Skin of body (tissue), 2 donors: Measurements from ENCODE around the gene CTNND2. TPM values are rescaled to one million over a fixed set of nuclear protein-coding genes. Genes with fewer than 3 reads are reported as not detected.

Experiments used
- DNase-seq: peaks from one replicate; lab custom pipeline; 2025; lab: John Stamatoyannopoulos, UW
- total RNA-seq: library from RNA; depleted of rRNA; stranded (reverse); fragments of >200 nt; gene quantifications from one replicate; pipeline ENCODE4 v1.2.3, GENCODE V29; 2014

Gene CTNND2
- total RNA-seq, 1 donor from 2014 or later, result 1.4 TPM

GRCh38 chr5:11520241-11520930, 383.9 kb downstream of the CTNND2 start:
- DNase-seq, result no peak

GRCh38 chr5:11519236-11519635, 385.0 kb downstream of the CTNND2 start:
- no peak for DNase-seq

GRCh38 chr5:11518676-11519075, 385.6 kb downstream of the CTNND2 start:
- no peak for DNase-seq

GRCh38 chr5:11514705-11515432, 389.4 kb downstream of the CTNND2 start:
- DNase-seq, result no peak

- no peak for DNase-seq
Observed at GRCh38 chr5:11511878-11512277, 392.4 kb downstream of the CTNND2 start.

- DNase-seq, result no peak
Observed at GRCh38 chr5:11510889-11511288, 393.4 kb downstream of the CTNND2 start.

GRCh38 chr5:11509793-11510192, 394.5 kb downstream of the CTNND2 start:
- no peak for DNase-seq

- no peak for DNase-seq
Observed at GRCh38 chr5:11507156-11507910, 396.9 kb downstream of the CTNND2 start.

GRCh38 chr5:11504886-11505193, 399.4 kb downstream of the CTNND2 start:
- DNase-seq, result no peak

- no peak for DNase-seq
Observed at GRCh38 chr5:11504065-11504885, 400.0 kb downstream of the CTNND2 start.

GRCh38 chr5:11502783-11503182, 401.5 kb downstream of the CTNND2 start:
- DNase-seq, result no peak

- no peak for DNase-seq
Observed at GRCh38 chr5:11497651-11498050, 406.6 kb downstream of the CTNND2 start.

- no peak for DNase-seq
Observed at GRCh38 chr5:11496137-11496719, 408.0 kb downstream of the CTNND2 start.

GRCh38 chr5:11494340-11494739, 409.9 kb downstream of the CTNND2 start:
- no peak for DNase-seq

GRCh38 chr5:11491404-11492075, 412.7 kb downstream of the CTNND2 start:
- DNase-seq, result no peak

- no peak for DNase-seq
Observed at GRCh38 chr5:11483630-11484029, 420.6 kb downstream of the CTNND2 start.

GRCh38 chr5:11482011-11482410, 422.2 kb downstream of the CTNND2 start:
- no peak for DNase-seq

- DNase-seq, result no peak
Observed at GRCh38 chr5:11477786-11478185, 426.5 kb downstream of the CTNND2 start.

- no peak for DNase-seq
Observed at GRCh38 chr5:11476866-11477265, 427.4 kb downstream of the CTNND2 start.

- DNase-seq, result no peak
Observed at GRCh38 chr5:11468334-11469039, 435.8 kb downstream of the CTNND2 start.
